HG02840 (cell line): ENCODE measurements around the gene CD74.
"Not testable (repeated sequence)": the region's sequence is repeated elsewhere in the genome, so short reads cannot be mapped to it uniquely, and the experiment has no call there.

Experiments
- ATAC-seq: cut with Tn5 transposase; IDR thresholded peaks from one replicate; pipeline ENCODE4 v1.9.1; 2021; ENCODE audit warnings: mild to moderate bottlenecking, moderate library complexity, moderate number of reproducible peaks; ENCODE audit not compliant: unreplicated experiment, low FRiP score

CD74 gene

DNA sequence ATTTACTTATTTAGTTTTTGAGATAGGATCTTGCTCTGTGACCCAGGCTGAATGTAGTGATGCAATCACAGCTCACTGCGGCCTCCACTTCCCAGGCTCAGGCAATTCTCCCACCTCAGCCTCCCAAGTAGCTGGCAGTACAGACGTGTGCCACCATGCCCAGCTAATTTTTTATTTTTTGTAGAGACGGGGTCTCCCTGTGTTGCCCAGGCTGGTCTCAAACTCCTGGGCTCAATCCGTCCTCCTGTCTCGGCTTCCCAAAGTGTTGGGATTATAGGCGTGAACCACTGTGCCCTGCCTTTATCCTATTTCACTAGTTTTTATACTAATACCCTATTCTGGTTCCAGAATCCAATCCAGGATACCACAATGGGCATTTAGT, 30.0 kb upstream of the CD74 start:
- no peak for ATAC-seq

DNA sequence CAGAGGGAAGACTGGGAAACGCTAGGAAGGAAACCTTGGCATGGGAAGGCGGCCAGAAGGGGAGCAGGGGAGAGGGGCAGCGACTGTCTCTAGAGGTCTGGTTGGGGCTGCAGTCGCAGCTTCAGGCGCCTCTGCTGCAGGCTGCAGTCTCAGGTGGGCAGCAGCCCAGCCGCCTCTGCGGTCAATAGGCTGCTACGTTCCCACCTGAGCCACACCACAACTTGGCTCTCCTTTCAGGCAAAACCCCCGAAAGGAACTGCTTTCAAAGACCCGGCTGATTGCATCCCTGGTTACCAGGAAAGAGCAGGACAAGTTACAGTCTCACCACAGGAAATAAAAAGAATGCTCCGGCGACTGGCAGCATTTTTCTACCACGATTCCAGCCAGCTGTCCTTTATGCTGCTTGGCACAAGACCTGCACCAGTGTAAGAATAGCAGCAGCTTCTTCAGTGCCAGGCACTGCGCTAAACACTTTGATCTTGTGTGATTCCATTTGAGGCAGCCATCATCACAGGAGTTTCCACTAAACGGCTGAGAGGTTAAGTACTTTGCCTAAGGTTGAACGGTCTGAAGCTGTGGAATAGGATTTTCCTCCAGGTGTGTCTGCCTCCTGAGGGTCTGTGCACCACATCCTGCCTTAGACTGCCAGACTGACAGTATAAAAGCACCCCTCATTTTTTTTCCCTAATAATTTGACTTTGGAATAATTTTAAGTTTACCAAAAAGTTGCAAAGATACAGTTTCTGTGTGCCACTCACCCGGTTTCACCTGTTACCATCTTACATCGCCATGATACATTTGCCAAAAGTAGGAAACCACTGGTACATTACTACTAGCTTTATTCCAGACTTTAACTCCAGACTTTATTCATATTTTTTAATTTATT, 29.3 kb upstream of the CD74 start:
- ATAC-seq = no peak

DNA sequence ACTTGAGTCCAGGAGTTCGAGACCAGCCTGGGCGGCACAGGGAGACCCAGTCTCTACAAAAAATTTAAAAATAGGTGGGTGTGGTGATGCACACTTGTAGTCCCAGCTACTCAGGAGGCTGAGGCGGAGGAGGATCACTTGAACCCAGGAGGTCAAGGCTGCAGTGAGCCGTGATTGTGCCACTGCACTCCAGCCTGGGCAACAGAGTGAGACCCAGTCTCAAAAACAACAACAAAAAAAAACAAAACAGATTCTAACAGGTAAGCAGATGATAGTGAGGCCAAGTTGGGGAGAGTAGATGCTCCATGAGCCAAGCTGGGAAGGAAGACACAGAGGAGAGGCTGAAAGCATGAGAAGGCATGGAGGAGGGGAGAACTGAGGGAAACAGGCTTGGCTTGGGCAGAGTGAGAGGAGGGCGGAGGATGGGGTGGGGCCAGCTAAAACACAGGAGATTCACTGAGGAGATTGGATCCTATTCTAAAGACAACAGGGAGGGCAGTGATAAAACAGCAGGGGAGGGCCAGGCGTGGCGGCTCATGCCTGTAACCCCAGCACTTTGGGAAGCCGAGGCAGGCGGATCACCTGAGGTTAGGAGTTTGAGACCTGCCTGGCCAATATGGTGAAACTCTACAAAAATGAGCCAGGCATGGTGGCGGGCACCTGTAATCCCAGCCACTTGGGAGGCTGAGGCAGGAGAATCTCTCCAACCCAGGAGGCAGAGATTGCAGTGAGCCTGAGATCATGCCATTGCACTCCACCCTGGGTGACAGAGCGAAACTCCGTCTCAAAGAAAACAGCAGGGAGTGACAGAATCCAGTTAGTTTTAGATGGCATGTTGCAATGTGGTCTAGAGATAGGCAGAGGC, 28.5 kb upstream of the CD74 start:
- no peak for ATAC-seq

DNA sequence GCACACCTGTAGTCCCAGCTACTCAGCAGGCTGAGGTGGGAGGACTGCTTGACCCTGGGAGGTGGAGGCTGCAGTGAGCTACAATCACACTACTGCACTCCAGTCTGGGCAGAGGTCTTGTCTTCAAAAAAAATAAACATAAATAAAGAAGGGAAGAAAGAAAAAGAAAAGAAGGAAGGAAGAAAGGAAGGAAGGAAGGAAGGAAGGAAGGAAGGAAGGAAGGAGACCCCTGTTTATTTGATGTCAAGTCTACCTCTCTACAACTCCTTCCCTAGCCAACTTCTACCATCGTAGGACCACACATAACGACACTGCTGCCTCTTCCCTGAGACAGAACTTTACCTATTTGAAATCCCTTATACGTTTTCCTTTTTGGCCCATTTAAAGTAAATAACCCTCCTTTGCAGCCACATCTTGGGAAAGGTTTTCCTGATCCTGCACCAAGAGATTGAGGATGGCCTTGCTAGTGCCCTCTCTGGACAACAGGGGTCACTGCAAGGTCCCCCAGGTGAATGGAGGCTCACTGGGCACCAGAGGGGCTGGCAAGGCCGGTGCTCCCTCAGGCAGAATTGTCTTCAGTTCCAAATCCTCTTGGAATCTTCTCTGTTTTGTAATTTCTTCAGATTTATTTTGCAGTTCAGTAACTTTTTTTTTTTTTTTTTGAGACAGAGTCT, 26.3 kb upstream of the CD74 start:
- no peak for ATAC-seq

DNA sequence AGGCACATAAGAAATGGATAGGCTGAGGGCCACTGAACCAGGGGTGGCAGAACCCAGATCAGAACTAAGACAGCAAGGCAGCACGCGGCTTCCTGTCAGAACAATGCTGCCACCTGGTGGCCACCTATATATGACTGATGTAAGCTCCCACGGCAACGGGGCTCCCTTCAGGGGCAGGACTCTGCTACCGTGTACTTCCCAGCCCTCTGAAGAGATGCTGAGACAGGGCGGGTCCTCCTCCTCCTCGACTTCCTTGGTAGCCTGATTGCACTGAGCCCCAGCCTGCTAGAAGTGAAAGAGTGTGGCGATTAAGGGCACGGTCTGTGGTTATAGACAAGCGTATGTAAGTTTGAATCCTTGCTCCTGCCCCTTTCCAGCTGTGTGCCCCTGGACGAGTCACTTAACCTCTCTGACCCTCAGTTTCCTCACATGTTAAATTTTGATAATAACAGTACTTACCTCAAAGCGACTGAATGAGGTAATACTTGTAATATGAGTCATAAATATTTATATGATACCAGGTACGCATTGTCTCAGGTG, 23.5 kb upstream of the CD74 start:
- ATAC-seq = no peak

DNA sequence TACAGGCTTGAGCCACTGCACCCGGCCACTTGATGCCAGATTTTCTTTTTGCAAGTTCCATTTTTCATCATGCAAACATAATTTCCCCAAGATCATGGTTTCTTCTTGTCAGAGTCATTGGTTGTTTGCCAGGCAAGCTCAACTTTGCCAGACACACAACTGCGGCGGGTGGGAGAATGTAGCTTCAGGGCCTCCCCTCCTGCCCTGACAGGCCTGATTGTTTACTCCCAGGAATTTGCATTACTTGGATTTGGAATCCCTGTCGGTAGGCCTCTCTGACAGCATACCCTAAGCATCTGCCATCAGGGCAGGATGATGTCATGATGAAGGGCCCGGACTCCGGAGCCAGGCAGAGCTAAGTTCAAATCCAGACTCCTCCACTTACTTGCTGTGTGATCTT, 21.8 kb upstream of the CD74 start:
- ATAC-seq = no peak

DNA sequence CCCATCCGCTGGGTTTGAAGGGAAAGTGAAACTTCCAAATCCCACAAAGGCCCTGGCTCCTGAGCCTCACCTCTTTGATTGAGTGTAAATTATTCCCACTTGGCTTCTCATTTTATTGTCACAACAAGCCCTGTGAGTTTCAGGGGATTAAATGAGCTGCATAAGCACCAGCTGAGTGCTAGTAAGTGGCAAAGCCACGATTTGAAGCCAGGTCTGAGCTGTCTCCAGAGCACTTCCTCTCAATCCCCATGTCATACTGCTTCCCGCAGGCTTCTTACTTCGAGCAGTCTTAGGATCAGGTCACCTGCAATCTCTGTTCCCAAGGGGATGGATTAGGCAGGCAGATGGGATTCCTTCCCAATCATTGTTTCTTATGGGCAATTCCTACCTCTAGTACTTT, 18.9 kb upstream of the CD74 start:
- ATAC-seq = no peak

DNA sequence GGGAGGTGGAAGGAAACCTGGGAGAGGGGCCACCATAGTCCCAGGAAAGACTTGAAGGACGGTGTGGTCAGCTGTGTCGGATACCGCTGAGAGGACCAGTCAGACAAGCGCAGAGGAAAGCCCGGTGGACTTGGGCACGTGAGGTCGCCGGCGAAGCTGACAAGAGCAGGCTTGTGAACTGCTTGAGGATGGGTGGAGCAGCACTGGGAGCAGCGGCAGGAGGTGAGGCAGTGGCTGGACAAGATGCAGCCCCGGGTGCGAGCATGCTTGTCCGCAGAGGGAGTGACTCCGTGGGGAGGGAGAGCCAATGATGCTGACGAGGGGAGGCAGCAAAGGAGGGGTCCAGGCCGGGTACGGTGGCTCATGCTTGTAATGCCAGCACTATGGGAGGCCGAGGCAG, 18.3 kb upstream of the CD74 start:
- ATAC-seq = no peak

DNA sequence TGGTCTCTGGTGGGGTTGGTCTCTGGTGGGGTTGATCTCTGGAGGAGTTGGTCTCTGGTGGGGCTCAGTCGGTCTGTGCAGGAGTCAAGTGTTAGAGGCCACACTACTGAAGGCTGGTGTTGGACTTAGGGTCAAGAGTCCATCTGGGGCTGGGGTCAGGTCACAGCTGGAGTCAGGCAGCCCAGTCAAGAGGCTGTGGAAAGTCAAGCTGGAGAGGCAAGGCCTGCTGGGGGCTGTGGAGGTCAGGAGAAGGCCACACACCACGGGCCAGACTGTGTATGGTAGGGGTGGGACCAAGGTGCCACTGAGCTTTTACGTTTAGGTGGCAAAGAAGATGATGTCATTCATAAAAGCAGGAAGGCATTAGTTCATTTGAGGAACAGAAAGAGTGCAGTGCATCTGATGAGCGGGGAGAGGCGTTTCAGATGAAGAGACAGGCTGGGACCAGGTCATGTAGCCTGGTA, 16.7 kb upstream of the CD74 start:
- no peak for ATAC-seq

DNA sequence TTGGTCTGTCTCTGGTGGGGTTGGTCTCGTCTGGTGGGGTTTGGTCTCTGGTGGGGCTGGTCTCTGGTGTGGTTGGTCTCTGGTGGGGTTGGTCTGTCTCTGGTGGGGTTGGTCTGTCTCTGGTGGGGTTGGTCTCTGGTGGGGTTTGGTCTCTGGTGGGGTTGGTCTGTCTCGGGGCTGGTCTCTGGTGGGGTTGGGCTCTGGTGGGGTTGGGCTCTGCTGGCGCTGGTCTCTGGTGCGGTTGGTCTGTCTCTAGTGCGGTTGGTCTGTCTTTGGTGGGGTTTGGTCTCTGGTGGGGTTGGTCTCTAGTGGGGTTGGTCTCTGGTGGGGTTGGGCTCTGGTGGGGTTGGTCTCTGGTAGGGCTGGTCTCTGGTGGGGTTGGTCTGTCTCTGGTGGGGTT, 16.3 kb upstream of the CD74 start:
- ATAC-seq = no peak

DNA sequence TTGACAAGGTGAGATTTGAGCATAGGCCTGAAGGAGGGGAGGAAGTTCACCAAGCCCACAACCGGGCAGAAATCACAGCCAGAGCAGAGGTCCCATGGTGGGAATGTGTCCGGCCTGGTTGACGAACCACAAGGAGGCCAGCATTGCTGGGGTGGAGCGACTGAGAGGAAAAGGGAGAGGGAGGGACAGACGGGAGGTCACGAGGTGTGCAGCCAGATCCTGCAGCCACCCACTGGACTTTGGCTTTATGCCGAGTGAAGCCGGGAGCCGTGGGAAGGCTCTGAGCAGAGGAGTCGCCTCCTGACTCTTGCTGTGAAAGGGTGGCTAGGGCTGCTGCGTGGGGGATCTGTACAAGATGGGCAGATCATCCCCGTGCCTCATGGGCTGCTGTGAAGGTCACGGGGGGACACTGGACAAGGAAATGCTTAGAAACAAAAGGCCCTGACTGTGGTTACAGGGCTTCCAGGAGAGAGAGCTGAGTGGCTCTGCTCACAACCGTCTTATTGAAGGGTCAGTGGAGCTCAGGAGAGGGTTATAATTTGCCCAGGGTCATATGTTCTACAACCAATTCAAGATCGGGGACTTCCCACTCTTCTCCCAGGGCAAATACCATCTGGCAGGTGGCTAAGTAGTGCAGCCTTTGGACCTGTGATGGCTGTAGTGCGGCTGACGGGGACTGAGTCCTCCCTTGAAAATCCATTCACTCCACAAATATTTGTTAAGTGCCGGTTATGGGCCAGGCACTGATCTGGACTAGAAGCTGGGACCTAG, 15.6 kb upstream of the CD74 start:
- no peak for ATAC-seq

DNA sequence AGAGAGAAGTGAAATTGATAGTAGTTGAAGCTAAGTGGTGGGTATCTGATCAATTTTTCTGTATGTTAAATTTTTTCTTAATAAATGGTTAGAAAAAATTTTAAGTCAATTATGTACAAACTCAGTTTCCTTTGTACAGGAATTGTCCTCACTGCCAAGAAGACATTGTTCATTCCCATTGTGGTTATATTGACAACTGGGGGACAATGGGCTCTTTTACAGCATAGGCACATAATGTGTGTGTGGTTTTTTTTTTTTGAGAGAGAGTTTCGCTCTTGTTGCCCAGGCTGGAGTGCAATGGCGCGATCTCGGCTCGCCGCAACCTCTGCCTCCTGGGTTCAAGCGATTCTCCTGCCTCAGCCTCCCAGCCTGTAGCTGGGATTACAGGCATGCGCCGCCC, 13.5 kb upstream of the CD74 start:
- not testable (repeated sequence) for ATAC-seq

DNA sequence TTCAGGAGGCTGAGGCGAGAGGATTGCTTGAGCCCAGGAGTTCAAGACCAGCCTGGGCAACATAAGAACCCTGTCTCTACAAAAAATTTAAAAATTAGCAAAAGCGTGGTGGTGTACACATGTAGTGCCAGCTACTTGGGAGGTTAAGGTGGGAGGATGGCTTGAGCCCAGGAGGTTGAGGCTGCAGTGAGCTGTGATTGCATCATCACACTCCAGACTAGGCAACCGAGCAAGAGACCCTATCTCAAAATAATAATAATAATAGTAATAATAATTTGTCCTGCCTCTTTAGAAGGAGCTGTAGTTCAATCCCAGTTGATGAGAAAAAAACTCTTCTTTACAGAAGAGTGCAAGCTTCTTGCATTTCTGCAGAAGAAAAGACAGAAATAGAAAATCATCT, 10.0 kb upstream of the CD74 start:
- no peak for ATAC-seq

DNA sequence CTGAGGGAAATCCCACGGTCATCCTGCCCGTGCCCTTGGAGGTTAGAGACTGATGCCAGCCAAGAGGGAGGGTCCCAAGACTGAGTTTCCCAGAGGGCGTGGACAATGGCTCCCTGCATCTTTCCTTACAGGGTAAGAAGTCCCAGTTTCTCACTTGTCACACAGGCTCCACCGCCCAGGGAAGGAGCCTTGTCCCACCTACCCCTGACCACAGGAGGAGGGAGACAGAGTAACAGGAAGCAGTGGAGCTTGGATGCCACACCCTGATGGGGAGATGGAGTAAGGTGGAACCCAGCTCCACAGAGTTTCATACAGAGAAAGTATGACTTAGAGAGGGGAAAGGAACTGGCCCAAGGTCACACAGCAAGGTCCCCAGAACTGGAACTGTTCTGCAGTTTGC, 9.4 kb upstream of the CD74 start:
- no peak for ATAC-seq

DNA sequence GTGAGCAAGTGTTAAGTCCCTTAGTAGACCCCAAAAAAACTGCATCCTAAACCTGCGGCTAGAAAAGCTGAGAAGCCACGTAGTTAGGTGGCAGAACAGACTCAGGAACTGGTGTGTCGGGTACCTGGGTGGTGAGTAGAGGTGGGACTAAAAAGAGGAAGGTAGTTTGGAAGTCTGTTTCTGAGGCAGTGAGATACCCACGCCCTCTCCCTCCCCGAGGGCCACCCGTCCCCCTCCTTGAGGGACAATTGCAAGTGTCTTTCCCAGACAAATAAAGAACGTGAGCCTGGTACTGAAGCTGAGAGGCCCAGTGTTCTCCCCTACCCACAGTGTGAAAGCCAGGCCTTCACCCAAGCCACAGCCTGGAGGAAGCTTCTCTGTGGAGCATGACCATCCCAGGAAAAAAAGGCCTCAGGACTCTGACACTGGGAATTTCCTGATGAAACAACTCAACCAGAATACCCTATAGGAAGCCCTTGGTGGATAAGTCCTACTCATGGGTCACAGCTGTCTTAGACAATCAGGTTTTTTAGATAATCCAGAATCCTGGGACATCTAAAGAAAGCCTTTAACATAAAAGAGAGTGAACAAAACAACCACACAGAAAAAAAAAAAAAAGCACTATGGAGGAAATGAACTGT, 7.0 kb upstream of the CD74 start:
- ATAC-seq = no peak

DNA sequence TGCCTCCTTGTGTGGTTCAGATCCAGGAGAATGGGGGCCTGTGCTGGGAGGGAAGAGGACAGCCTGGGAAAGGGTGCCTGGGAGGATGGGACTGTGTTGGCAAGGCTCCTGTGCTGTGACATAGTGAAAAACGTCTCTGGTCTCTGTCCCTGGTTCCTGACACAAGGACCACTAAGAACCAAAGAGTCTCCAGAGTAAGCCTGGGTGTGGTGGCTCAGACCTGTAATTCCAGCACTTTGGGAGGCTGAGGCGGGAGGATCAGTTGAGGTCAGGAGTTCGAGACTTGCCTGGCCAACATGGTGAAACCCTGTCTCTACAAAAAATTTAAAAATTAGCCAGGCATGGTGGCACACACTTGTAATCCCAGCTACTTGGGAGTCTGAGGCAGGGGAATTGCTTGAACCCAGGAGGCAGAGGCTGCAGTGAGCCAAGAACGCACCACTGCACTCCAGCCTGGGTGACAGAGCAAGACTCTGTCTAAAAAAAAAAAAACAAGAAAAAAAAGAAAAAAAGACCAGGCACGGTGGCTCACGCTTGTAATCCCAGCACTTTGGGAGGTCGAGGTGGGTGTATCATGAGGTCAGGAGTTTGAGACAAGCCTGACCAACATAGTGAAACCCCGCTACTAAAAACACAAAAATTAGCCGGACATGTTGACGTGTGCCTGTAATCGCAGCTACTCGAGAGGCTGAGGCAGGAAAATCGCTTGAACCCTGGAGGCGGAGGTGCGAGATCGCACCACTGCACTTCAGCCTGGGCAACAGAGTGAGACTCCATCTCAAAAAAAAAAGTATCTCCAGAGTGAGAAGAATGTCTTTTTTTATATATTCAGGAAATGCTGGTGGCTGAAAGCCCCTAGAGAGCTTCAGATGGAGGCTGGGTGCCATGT, 1.4 kb upstream of the CD74 start:
- ATAC-seq = not testable (repeated sequence)

DNA sequence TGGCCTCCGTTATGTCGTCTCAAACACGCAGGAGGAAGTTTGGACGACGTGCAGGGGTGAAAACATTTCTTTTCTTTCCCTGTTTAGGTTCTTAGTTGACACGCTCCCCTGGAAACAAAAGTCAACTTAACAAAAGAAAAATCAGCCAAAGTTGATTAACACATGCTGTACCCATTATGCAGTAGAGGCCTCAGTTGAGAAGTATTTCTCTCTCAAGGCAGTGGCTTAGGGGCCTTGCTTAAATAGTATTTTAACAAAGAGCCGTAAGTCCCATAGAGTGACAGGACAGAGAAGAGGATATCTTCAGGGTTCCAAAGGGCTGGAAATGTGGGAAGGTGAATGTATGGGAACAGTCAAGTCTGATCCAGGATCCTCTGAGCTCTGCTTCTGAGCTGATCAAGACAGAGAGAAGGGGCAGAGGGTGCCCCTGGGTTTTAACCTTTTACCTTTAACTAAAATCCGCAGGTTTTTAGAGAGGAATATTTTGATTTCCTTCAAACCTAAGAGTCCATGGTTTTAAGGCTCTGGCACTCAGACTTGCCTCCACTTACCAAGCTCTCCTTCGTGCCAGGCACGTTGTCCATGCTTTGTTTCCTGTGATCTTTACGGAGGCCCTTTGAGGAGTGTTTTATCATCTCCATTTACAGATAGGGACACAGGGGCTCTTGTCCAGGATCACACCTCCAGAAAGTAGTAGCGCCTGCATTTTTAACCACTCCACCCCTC, 629 bp upstream of the CD74 start:
- ATAC-seq = no peak
